HuH-7 (cell line): Measurements from ENCODE around the gene GLCE.
"Not testable (repeated sequence)": the region's sequence is repeated elsewhere in the genome, so short reads cannot be mapped to it uniquely, and the experiment has no call there.

Experiments used
- DNase-seq: peaks from one replicate; pipeline ENCODE4 v3.0.0; 2011; ENCODE audit warnings: low spot score

The GLCE gene

GRCh38 chr15:69299943-69300588, 139.6 kb downstream of the GLCE start:
- no peak for DNase-seq

- DNase-seq: not testable (repeated sequence)
Measured at GRCh38 chr15:69301101-69301500, 140.7 kb downstream of the GLCE start.

GRCh38 chr15:69302087-69302486, 141.7 kb downstream of the GLCE start:
- DNase-seq: not testable (repeated sequence)

- no peak for DNase-seq
Measured at GRCh38 chr15:69302929-69303328, 142.5 kb downstream of the GLCE start.

- peak; percentile 78 for DNase-seq
Measured at GRCh38 chr15:69303337-69304181, 143.1 kb downstream of the GLCE start.

GRCh38 chr15:69304182-69304545, 143.7 kb downstream of the GLCE start:
- peak; percentile 82 for DNase-seq

- DNase-seq: no peak
Measured at GRCh38 chr15:69305204-69305931, 144.9 kb downstream of the GLCE start.

- no peak for DNase-seq
Measured at GRCh38 chr15:69305933-69306568, 145.6 kb downstream of the GLCE start.

- DNase-seq: no peak
Measured at GRCh38 chr15:69307939-69308338, 147.5 kb downstream of the GLCE start.

- no peak for DNase-seq
Measured at GRCh38 chr15:69308949-69309348, 148.5 kb downstream of the GLCE start.

- DNase-seq: no peak
Measured at GRCh38 chr15:69311319-69311721, 150.9 kb downstream of the GLCE start.

GRCh38 chr15:69313432-69314000, 153.1 kb downstream of the GLCE start:
- DNase-seq: no peak

- DNase-seq: no peak
Measured at GRCh38 chr15:69314131-69314530, 153.7 kb downstream of the GLCE start.

GRCh38 chr15:69314736-69315135, 154.3 kb downstream of the GLCE start:
- no peak for DNase-seq

- no peak for DNase-seq
Measured at GRCh38 chr15:69315402-69316110, 155.1 kb downstream of the GLCE start.

GRCh38 chr15:69316291-69316690, 155.9 kb downstream of the GLCE start:
- DNase-seq: no peak

GRCh38 chr15:69317392-69317841, 157.0 kb downstream of the GLCE start:
- DNase-seq: no peak

GRCh38 chr15:69318033-69318432, 157.6 kb downstream of the GLCE start:
- no peak for DNase-seq

- no peak for DNase-seq
Measured at GRCh38 chr15:69319384-69320375, 159.2 kb downstream of the GLCE start.

GRCh38 chr15:69320977-69321554, 160.6 kb downstream of the GLCE start:
- no peak for DNase-seq
